NT2/D1 (cell line): ENCODE results near the gene RNU1-4.
"Not testable (repeated sequence)": the region's sequence is repeated elsewhere in the genome, so short reads cannot be mapped to it uniquely, and the experiment has no call there.

ENCODE experiments used
- DNase-seq: peaks from one replicate; pipeline ENCODE4 v3.0.0-alpha.2; 2011; ENCODE audit warnings: low read depth, low spot score
- H3K27me3 ChIP-seq: 2 replicates; pipeline ENCODE4 v1.6.0; 2011; ENCODE audit warnings: mild to moderate bottlenecking; ENCODE audit not compliant: insufficient read length, insufficient read depth
- H3K36me3 ChIP-seq: 2 replicates; pipeline ENCODE4 v1.6.1; 2011; ENCODE audit warnings: mild to moderate bottlenecking, low read length, mixed read lengths; ENCODE audit not compliant: insufficient read depth, insufficient read length
- H3K4me1 ChIP-seq: 2 replicates; pipeline ENCODE4 v1.5.1; 2011; ENCODE audit not compliant: insufficient read depth, insufficient read length
- H3K4me3 ChIP-seq: 2 replicates; pipeline ENCODE4 v1.5.1; 2011; ENCODE audit warnings: low read depth; ENCODE audit not compliant: insufficient read length
- H3K9ac ChIP-seq: 2 replicates; pipeline ENCODE4 v1.6.0; 2011; ENCODE audit warnings: low read depth; ENCODE audit not compliant: insufficient read length
- H3K9me3 ChIP-seq: 2 replicates; pipeline ENCODE4 v1.5.1; 2011; ENCODE audit warnings: mild to moderate bottlenecking, low read length; ENCODE audit not compliant: insufficient read depth
- SUZ12 ChIP-seq: IDR thresholded peaks from 2 replicates; pipeline ENCODE4 v1.6.1; 2011; ENCODE audit not compliant: insufficient read length, insufficient read depth; ENCODE audit errors: extremely low read depth
- YY1 ChIP-seq: IDR thresholded peaks from 2 replicates; pipeline ENCODE4 v1.6.1; 2011; ENCODE audit not compliant: insufficient read length, insufficient read depth
- ZNF274 ChIP-seq: IDR thresholded peaks from 2 replicates; pipeline ENCODE4 v1.6.1; 2011; ENCODE audit warnings: mild to moderate bottlenecking, low read depth, low read length

The RNU1-4 gene

DNA sequence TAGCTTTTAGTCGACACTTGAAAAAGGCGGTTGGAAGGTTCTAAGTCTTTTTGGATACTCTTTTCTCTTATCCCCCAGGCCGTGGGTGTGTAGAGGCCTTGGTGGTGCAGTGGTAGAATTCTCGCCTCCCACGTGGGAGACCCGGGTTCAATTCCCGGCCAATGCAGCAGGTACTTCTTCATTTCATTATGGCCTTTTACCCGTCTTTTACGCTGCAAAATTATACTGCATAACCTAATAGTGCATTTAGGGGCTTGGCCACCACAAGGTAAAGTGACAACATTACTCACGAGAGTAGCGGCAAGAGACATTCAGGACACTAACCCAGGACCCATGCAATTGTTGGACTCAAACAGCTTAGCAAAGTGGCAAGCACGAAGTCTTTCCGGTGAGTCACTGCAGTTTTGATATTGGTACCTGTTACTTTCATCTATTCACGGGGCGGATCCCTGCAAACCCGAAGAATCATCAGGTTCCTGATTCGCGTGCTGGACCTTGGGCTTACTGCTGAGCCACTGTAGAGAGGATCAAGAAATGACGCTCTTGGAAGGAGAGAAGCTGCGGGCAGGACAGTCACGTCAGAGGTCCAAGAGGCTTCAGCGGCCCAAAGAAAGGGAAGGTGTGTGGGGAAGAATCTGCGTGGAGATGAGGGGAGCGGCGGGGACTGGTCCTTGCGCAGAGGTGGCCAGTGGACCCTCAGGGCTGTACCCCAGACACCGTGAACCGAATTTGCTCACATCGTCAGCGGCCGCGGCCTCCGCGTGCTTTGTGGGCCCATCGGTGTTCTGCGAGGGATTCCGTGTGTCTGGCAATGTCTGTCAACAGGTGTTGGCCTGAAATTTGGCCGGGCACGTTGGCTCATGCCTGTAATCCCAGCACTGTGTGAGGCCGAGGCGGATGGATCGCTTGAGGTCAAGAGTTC, 12.9 kb upstream of the RNU1-4 start:
- Histone ChIP-seq H3K4me1 (peaks cover 4% of the 10 kb centered on the region), H3K27me3 (peaks cover 3% of the 10 kb centered on the region), H3K36me3 (no peaks in the 10 kb centered on the region), H3K9ac (no peak overlapping the region), H3K4me3 (no peak overlapping the region), H3K9me3 (no peaks in the 10 kb centered on the region)
- peak; percentile 50 for DNase-seq
- TF ChIP-seq ZNF274 (no peak), YY1 (no peak), SUZ12 (no peak)

DNA sequence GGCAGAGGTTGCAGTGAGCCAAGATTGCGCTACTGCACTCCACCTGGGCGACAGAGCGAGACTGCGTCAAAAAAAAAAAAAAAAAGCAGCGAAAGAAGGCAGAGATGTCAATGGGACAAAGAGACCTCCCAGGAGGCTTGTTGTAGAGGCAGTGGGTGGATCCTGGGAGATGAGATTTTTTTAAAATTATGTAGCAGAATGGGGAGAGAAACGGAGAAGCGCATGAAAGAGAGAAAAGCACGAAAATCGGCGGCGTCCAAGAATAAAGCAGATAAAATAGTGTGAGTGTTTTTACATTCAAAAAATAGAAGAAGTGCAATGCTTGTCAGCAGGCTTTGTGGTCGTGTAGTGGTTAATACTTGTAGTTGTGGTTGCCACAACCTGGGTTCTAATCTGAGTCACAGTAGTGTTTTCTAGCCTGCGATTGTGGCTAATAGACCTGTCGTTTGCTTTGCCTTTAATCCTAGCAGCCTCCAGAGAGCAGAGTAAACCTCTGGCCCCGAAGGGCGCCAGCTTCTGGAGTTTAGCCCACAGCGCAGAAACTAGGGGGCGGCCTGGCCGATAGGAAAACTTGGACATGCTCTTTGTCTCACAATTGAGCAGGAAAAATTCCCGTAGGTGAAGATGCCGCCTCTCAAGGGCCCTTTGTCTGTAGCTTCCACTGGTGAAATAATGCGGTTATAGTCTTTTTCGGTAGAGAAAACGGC, 11.9 kb upstream of the RNU1-4 start:
- H3K36me3 ChIP-seq, DNase-seq, H3K9me3 ChIP-seq, H3K27me3 ChIP-seq, H3K4me3 ChIP-seq, H3K9ac ChIP-seq, H3K4me1 ChIP-seq: not testable (repeated sequence)

DNA sequence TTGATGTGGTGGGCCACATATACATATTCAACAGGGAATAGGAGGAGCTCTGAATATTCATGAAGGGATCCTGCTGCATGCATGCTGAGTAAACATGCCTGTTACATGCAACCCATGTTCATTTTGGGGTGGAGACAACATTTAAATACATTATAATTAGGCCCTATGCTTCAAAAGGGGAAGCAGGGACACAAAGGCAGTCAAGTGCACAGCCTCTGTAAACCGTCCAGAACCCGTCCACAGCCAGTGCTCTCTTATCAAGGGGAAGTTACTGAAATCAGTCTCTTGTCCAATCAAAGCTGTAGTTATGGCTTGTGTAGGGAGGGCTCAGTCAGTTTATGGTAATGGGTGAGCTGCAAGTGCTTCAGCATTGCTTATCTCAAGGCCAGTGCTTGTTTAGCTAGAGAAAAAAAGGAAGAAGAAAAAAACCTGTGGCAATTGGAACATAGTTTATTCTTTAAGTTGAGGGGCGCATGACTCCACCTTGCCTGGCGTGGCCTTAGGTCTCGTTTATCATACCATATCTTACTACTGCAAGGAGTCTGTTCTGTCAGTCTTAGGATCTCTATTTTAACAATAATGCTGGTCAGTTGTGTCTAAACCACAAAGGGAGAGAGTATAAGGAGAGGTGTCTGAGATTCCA, 7.9 kb upstream of the RNU1-4 start:
- H3K36me3 ChIP-seq, H3K27me3 ChIP-seq, H3K9ac ChIP-seq, H3K4me1 ChIP-seq, H3K4me3 ChIP-seq, H3K9me3 ChIP-seq, DNase-seq: not testable (repeated sequence)

DNA sequence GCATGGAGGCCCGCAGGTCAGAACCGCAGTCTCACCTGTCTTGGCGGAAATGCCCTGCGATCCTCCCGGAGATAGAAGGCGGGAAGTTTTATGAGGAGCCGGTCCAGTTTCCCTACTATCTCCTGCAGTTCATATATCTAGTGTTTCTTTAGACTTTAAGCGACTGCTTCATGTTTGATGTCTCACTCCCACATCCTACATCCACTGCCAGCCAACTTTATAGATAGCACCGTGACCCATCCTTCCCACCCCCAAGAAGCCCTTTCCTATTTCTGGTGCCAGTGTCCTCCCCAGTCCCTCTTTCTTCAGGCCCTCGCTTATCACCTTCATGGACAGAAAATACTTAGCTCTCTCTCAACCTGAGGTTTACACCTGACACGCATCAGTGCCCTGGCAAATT, 914 bp downstream of the RNU1-4 start:
- not testable (repeated sequence) for H3K9ac ChIP-seq, H3K4me3 ChIP-seq, H3K4me1 ChIP-seq, DNase-seq, H3K36me3 ChIP-seq, H3K9me3 ChIP-seq, H3K27me3 ChIP-seq

DNA sequence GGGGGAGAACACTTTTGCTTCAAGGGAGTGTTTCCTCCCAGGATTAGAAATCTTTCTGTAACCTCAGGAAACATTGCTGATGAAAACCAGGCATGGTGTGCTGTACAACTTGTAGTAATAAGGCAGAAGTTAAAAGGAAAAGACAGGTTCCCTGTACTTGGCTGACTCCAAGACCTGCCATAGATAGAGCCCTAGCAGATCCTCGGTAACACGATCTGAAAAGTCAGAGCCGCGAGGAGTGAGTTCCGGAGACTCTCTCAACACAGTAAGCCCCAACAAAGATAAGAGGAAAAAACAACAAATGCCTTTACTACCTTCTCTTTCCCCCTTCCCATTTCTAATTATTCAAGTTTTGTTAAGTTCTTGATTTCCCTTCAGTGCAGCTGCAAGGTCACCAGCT, 7.3 kb downstream of the RNU1-4 start:
- H3K4me1 ChIP-seq, H3K9ac ChIP-seq, DNase-seq, H3K4me3 ChIP-seq, H3K27me3 ChIP-seq, H3K36me3 ChIP-seq, H3K9me3 ChIP-seq: not testable (repeated sequence)

DNA sequence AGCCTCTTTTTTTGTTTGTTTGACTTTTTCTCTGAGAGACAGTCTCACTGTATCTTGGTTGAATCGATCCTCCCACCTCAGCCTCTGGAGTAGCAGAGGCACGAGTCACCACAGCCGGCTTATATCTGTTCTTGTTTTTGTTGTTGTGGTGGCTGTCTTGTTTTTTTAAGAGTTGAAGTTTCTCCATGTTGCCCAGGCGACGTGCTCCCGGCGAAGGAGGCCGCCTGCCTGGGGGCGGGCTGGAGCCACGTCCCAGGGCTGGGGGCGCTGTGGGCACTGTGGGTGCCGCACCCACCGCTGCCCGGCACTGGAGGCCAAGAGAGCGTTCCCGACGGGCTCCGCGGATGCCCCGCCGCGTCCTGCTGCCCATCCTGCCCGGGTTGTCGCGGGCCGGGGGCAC, 8.4 kb downstream of the RNU1-4 start:
- H3K4me1 ChIP-seq, H3K4me3 ChIP-seq, H3K9ac ChIP-seq, H3K36me3 ChIP-seq, DNase-seq, H3K27me3 ChIP-seq, H3K9me3 ChIP-seq: not testable (repeated sequence)

DNA sequence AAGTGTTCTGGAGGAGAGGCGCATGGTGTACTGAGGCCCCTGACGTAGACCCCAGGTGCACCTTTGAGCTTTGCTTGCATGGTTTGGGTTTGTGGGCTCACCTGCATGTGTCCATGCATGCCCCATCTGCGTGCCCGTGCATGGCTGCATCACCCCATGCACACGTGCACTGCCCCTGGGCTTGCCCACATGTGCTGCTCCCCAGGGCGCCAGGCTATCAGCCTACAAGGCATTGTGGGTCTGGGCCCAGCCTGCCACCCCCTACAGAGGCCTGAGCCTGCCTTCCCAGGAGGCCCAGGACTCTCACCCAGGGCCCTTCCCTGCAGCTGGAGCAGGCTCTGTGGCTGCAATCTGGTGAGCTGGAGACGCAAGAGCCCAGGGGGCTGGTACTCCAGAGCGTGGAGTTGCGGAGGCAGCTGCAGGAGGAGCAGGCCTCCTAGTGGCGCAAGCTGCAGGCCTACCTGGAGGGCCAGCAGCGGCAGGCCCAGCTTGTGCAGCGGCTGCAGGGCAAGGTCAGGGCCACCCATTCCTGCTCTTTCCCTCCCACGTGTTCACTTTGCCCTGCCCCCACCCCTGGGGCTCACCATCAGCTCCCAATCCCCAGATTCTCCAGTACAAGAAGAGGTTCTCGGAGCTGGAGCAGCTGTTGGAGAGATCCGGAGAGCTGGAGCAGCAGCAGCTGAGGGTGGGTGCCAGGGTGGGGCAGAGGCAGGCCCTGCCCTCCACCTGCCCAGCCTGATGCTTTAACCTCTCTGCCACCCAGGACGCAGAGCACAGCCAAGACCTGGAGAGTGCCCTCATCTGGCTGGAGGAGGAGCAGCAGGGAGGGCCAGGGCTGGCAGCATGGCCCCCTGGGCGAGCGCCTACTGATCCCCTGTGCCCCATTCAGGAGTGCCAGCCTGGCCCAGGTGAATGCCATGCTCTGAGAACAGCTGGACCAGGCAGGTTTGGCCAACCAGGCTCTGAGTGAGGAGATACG, 9.9 kb downstream of the RNU1-4 start:
- DNase-seq, H3K9me3 ChIP-seq, H3K27me3 ChIP-seq, H3K4me3 ChIP-seq, H3K9ac ChIP-seq, H3K36me3 ChIP-seq, H3K4me1 ChIP-seq: not testable (repeated sequence)

DNA sequence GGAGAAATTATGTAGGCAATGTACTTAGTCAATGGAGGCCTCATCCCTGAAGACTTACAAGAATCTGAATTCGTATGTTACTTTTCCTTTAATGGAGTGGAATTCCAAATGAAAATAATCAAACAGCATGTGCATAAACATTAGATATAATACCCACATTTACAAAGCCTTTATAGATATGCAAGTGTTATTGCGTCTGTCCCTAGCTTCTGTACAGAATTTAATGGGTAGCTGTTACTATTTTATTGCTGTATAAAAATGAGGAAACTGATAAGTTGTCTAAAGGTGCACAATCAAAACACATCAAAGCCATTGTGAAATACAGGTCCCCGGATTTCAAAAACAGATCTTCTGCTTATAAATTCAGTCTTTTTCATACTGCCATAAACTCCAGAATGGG, 12.5 kb downstream of the RNU1-4 start:
- H3K9ac ChIP-seq, H3K4me3 ChIP-seq, DNase-seq, H3K27me3 ChIP-seq, H3K4me1 ChIP-seq, H3K36me3 ChIP-seq, H3K9me3 ChIP-seq: not testable (repeated sequence)

DNA sequence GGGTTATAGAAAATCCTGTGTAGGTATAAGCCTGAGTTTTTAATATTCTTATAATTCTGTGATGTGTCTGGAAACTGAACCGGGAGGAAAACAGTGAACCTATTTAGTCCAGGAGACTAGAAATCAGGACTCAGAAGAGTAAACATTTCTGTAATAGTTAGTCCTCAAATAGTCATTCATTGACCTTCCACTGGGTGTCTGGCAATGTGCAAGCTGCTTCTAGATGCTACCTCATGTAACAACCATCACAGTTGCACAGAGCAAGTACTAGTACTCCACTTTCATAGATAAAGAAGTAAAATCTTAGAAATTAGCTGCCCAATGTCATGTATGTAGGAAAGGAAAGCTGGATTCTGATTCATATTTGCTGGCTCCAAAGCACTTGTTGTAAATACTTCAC, 15.1 kb downstream of the RNU1-4 start:
- H3K4me3 ChIP-seq, H3K9ac ChIP-seq, H3K27me3 ChIP-seq, H3K36me3 ChIP-seq, H3K4me1 ChIP-seq, DNase-seq, H3K9me3 ChIP-seq: not testable (repeated sequence)

DNA sequence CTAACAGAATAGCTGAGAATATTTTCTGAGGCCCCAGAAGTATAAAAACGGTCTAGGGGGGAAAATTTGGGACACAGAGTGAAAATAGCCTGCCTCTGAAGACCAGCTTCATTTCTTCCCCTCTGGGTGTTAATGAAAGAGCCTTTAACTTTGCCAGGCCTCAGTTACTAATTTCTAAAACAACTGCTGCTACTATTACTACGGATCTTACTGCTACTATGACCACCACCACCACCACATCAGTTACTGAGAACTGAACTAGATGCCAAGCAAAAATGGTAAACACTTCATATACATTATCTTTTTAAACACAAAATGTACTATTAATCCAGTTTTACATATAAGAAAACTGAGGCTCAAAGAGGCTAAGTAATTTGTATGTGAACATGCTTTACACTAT, 15.6 kb downstream of the RNU1-4 start:
- not testable (repeated sequence) for H3K27me3 ChIP-seq, H3K36me3 ChIP-seq, H3K4me1 ChIP-seq, H3K9ac ChIP-seq, DNase-seq, H3K9me3 ChIP-seq, H3K4me3 ChIP-seq
